CD1c-positive myeloid dendritic cell (primary cell): Measurements from ENCODE around the gene LILRB5.
"Not testable (repeated sequence)": the region's sequence is repeated elsewhere in the genome, so short reads cannot be mapped to it uniquely, and the experiment has no call there.

Experiments used
- DNase-seq: peaks from one replicate; pipeline ENCODE4 v3.0.0-alpha.2; 2016; ENCODE audit errors: extremely low spot score

LILRB5 gene

GRCh38 chr19:54216869-54217268 is 40.2 kb downstream of the LILRB5 start:
- no peak for DNase-seq

GRCh38 chr19:54214734-54215133 is 42.3 kb downstream of the LILRB5 start:
- DNase-seq = not testable (repeated sequence)

- DNase-seq = not testable (repeated sequence)
These were observed 42.9 kb downstream of the LILRB5 start for GRCh38 chr19:54214217-54214616.

- no peak for DNase-seq
These were observed 45.8 kb downstream of the LILRB5 start for GRCh38 chr19:54211235-54211634.

GRCh38 chr19:54209811-54210494 is 47.1 kb downstream of the LILRB5 start:
- peak; percentile 90 for DNase-seq

GRCh38 chr19:54209058-54209810 is 47.8 kb downstream of the LILRB5 start:
- DNase-seq = no peak

- DNase-seq = no peak
These were observed 48.4 kb downstream of the LILRB5 start for GRCh38 chr19:54208784-54209057.

GRCh38 chr19:54207983-54208783 is 48.9 kb downstream of the LILRB5 start:
- DNase-seq = peak; percentile 98

- DNase-seq = no peak
These were observed 49.4 kb downstream of the LILRB5 start for GRCh38 chr19:54207676-54207982.

GRCh38 chr19:54207193-54207592 is 49.9 kb downstream of the LILRB5 start:
- peak; percentile 50 for DNase-seq

- DNase-seq = peak; percentile 29
These were observed 50.3 kb downstream of the LILRB5 start for GRCh38 chr19:54206831-54207177.

- peak; percentile 71 for DNase-seq
These were observed 50.8 kb downstream of the LILRB5 start for GRCh38 chr19:54206030-54206830.

GRCh38 chr19:54204767-54205468 is 52.2 kb downstream of the LILRB5 start:
- DNase-seq = no peak

- no peak for DNase-seq
These were observed 53.9 kb downstream of the LILRB5 start for GRCh38 chr19:54203151-54203611.

- no peak for DNase-seq
These were observed 55.1 kb downstream of the LILRB5 start for GRCh38 chr19:54201980-54202379.

- no peak for DNase-seq
These were observed 55.8 kb downstream of the LILRB5 start for GRCh38 chr19:54201172-54201701.
